Measurements from ENCODE around the gene NUP160. TPM values are rescaled to one million over a fixed set of nuclear protein-coding genes. Genes with fewer than 3 reads are reported as not detected.
"Not testable (repeated sequence)": the region's sequence is repeated elsewhere in the genome, so short reads cannot be mapped to it uniquely, and the experiment has no call there.

Gene NUP160
- total RNA-seq, 2 experiments from 2014 or later: 60.0 to 64.6 TPM

DNA sequence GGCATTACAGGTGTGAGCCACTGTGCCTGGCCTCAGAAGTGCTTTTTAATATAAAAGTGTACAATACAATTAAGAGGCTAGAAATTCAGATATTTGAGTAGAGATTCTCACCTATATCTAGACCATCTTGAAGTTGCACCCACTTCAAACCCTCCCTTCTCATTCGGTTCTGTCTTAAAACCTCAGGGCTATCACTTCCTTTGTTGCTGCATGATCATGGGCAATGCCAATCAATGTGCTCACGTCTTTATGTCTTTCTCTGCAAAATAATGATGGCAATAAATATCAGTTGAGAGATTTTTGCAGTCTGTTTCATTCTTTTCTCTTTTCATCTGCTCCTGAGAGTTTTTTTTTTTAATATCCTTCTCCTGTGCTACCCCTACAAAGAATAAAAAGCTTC, 9.3 kb upstream of the NUP160 start:
- no peaks in the 10 kb centered on the region for H3K36me3 Mint-ChIP-seq
- CTCF ChIA-PET: interaction anchor here (1.0 kb wide), 1 partner anchor 446 kb away, joined by 3 read pairs; no protein-coding TSS in a partner anchor
- H3K27ac Mint-ChIP-seq: no peak overlapping the region
- DNase-seq (no peak), ATAC-seq (no peak)
- H3K4me3 Mint-ChIP-seq: no peak overlapping the region
- no peaks in the 10 kb centered on the region for H3K9me3 Mint-ChIP-seq (ENCODE audit: low read depth)
- H3K4me1 Mint-ChIP-seq: peaks cover 10% of the 10 kb centered on the region
- H3K27me3 Mint-ChIP-seq: no peaks in the 10 kb centered on the region

DNA sequence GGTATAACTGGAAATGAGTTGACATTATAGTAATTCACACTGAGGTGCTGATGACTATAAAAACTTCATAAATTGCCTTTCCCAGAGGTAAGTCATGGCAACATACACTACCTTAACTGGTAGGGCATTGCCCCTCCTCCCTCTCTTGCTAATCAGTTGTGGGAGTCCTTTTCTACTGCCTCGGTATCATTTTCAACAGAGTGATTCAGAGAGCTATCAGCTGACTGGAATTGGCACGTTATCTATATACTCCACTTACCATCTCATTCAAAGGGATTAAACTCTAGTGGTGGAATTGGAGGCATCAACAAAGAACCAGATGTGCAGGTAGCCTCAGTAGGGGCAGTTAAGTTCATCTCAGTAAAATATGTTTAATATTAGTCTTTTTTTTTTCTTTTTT, 8.0 kb upstream of the NUP160 start:
- Mint-ChIP-seq H3K9me3 (ENCODE audit: low read depth) (no peaks in the 10 kb centered on the region), H3K4me3 (no peak overlapping the region), H3K4me1 (peaks cover 12% of the 10 kb centered on the region), H3K27me3 (no peaks in the 10 kb centered on the region), H3K27ac (no peak overlapping the region), H3K36me3 (no peaks in the 10 kb centered on the region)
- no peak for ATAC-seq
- no peak for DNase-seq
- CTCF ChIA-PET: interaction anchor here (0.7 to 1.2 kb wide), 3 partner anchors 21 to 142 kb away, joined by 3 to 4 read pairs (median 3); no protein-coding TSS in a partner anchor

DNA sequence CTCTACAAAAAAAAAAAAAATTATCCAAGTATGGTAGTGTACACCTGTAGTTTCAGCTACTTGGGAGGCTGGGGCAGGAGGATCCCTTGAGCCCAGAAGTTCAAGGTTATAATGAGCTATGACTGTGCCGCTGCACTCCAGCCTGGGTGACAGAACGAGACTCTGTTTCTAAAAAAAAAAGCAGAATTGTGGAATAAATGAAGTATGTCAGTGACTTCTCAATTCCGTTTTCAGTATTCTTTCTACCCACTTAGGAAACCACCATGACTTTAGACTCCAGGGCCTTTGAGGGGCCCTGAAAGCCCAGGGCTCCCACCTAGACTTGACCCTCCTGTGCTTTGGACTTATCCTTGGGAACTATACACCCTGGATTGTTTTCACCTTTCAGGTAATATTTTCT, 6.5 kb upstream of the NUP160 start:
- ATAC-seq: no peak
- Mint-ChIP-seq H3K4me1 (peaks cover 25% of the 10 kb centered on the region), H3K4me3 (no peak overlapping the region), H3K36me3 (no peaks in the 10 kb centered on the region), H3K9me3 (ENCODE audit: low read depth) (no peaks in the 10 kb centered on the region), H3K27ac (no peak overlapping the region), H3K27me3 (no peaks in the 10 kb centered on the region)
- no peak for DNase-seq
- CTCF ChIA-PET: interaction anchor here (1.0 to 2.8 kb wide), 4 partner anchors 11 to 254 kb away, joined by 3 to 8 read pairs (median 4); no protein-coding TSS in a partner anchor

DNA sequence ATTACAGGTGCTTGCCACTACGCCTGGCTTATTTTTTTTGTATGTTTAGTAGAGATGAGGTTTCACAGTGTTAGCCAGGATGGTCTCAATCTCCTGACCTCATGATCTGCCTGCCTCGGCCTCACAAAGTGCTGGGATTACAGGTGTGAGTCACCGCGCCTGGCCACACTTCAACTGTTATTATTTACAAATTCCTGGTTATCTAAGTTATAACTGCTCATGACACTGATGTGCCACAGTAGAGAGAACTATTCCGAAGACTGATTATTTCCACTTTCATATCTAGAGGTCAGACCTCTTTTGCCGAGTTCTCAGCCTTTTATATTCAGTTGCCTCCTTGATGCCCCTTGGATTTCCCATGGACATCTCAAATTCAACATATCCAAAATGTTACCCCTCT, 3.9 kb upstream of the NUP160 start:
- no peak for ATAC-seq
- Mint-ChIP-seq H3K4me3 (no peak overlapping the region), H3K36me3 (peaks cover 1% of the 10 kb centered on the region), H3K4me1 (peaks cover 34% of the 10 kb centered on the region), H3K27ac (no peak overlapping the region), H3K9me3 (ENCODE audit: low read depth) (no peaks in the 10 kb centered on the region), H3K27me3 (no peaks in the 10 kb centered on the region)
- DNase-seq: no peak
- CTCF ChIA-PET: no interaction called here

DNA sequence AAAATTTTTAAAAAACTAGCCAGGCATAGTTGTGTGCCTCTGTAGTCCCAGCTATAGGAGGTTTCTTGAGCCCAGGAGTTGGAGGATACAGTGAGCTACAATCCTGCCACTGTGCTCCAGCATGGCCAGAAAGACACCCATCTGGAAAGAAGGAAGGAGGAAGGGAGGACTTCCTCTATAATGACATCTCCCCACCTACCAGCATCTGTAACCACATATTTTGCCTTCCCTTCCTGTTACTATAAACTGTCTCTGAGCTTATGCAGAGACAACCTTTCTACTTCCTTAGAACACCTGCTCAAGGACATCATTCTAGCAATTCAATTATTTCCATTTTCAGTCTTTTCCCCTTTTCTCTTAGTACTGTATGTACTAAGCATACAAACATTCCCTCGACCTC, 2.2 kb upstream of the NUP160 start:
- peak overlapping the region; percentile 71 for H3K27ac Mint-ChIP-seq
- H3K9me3 Mint-ChIP-seq (ENCODE audit: low read depth): no peaks in the 10 kb centered on the region
- H3K4me3 Mint-ChIP-seq: peak overlapping the region; percentile 19
- H3K36me3 Mint-ChIP-seq: peaks cover 11% of the 10 kb centered on the region
- ATAC-seq: no peak
- peaks cover 47% of the 10 kb centered on the region for H3K4me1 Mint-ChIP-seq
- CTCF ChIA-PET: interaction anchor here (0.7 to 1.2 kb wide), 4 partner anchors 10 to 579 kb away, joined by 3 to 4 read pairs (median 4); no protein-coding TSS in a partner anchor
- DNase-seq: no peak
- no peaks in the 10 kb centered on the region for H3K27me3 Mint-ChIP-seq

DNA sequence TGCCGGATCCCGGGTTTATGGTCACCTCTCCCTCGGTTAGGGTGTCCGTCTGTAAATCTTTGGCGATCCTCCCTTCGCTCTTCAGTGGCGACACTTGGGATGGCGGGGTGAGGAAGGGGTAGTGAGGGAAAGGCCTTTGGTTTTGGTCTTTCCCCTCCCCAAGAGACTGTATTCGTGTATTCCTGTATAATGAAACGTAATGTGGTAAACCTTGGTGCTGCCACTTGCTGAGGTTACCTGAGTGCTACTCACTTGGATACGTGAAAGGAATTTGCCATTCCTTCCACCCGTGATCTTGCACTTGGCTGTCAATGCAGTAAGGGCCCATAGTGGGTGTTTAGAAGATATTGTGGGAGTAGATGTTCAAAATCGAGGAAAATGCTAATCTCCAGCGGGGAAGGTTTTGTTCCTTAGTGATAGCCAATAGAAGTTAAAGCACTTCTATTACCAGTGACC, 578 bp upstream of the NUP160 start:
- H3K27ac Mint-ChIP-seq: peak overlapping the region; percentile 97
- H3K4me3 Mint-ChIP-seq: peak overlapping the region; percentile 98
- DNase-seq (no peak), ATAC-seq (no peak)
- H3K4me1 Mint-ChIP-seq: peaks cover 48% of the 10 kb centered on the region
- no peaks in the 10 kb centered on the region for H3K9me3 Mint-ChIP-seq (ENCODE audit: low read depth)
- H3K36me3 Mint-ChIP-seq: peaks cover 13% of the 10 kb centered on the region
- CTCF ChIA-PET: interaction anchor here (1.0 to 1.1 kb wide), 3 partner anchors 81 to 259 kb away, joined by 3 to 5 read pairs (median 4); no protein-coding TSS in a partner anchor
- no peaks in the 10 kb centered on the region for H3K27me3 Mint-ChIP-seq

DNA sequence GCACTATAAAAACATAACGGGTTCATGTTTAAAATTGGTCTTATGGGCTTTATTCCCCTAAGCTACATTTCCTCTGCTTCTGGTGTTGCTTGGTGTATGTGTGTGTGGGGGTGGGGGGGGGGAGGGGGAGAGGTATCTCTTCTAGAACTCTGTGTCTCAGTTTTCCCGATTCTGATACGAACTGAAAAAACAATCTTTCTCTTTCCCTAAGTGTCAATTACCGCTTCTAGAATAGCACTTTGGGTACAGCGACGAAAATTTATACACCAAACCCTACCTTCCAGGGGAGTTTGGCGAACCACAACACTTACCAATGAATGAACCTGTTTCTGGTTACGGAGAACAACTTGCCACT, 636 bp downstream of the NUP160 start:
- no peak for ATAC-seq
- H3K36me3 Mint-ChIP-seq: peaks cover 13% of the 10 kb centered on the region
- CTCF ChIA-PET: interaction anchor here (0.6 to 1.3 kb wide), 4 partner anchors 51 to 260 kb away, joined by 3 to 5 read pairs (median 4); partner anchors contain the start of gene AGBL2

DNA sequence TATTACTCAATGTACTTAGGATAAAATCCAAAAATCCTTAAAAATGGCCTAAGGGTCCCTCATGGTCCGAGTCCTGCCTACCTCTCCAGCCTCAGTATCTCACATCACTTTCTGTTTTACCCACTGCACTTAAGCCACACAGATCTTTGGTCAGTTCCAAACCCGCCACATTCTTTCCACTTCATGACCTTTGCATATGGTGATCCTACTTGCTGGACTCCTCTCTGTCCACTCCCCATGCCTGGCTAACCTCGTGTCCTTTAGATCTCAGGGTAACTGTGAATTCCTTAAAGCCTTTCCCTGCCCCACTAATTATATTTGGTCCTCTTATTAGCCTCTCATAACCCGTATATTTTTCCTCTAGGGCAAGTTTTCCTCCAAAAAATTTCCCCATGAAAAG, 1.2 kb downstream of the NUP160 start:
- CTCF ChIA-PET: interaction anchor here (0.6 to 1.3 kb wide), 2 partner anchors 51 to 132 kb away, joined by 3 to 4 read pairs; partner anchors contain the start of gene AGBL2
- no peaks in the 10 kb centered on the region for H3K9me3 Mint-ChIP-seq (ENCODE audit: low read depth)
- H3K27me3 Mint-ChIP-seq: no peaks in the 10 kb centered on the region
- peaks cover 46% of the 10 kb centered on the region for H3K4me1 Mint-ChIP-seq
- no peak for DNase-seq
- peak overlapping the region; percentile 97 for H3K27ac Mint-ChIP-seq
- peaks cover 13% of the 10 kb centered on the region for H3K36me3 Mint-ChIP-seq
- H3K4me3 Mint-ChIP-seq: peak overlapping the region; percentile 98
- no peak for ATAC-seq

More for the DNA sequence above, 636 bp downstream of the NUP160 start:
- Mint-ChIP-seq H3K4me3 (peak overlapping the region; percentile 98), H3K9me3 (ENCODE audit: low read depth) (no peaks in the 10 kb centered on the region), H3K4me1 (peaks cover 46% of the 10 kb centered on the region), H3K27me3 (no peaks in the 10 kb centered on the region), H3K27ac (peak overlapping the region; percentile 97)
- DNase-seq: no peak

DNA sequence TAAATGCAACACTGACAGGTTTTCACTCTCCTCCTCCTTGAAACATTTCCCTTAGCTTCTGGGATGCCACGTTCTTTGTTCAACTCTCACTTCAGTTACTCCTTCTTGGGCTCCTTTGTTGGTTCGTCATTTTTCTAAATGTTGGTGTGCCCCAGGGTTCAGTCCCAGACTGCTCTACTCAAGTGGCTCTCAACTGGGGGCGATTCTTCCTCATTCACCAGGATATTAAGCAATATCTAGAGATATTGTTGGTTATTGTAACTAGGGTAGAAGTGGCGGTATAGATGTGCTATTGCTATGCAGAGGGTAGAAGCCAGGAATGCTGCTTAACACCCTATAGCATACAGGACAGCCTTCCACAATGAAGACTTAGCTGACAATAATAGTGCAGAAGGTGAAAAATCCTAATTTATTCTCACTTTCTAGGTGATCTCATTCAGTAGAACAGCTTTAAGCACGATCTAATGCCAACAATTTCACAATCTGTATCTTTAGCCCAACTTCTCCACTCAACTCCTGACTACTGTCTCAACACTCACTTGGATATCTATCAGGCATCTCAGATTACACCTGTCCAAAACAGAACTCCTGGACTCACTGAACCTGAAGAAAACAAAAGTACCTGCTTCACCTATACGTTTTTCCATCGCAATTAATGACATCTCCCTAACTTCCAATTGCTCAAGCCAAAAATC, 4.6 kb downstream of the NUP160 start:
- H3K4me3 Mint-ChIP-seq: no peak overlapping the region
- peaks cover 22% of the 10 kb centered on the region for H3K4me1 Mint-ChIP-seq
- DNase-seq (no peak), ATAC-seq (no peak)
- no peak overlapping the region for H3K27ac Mint-ChIP-seq
- peaks cover 24% of the 10 kb centered on the region for H3K36me3 Mint-ChIP-seq
- H3K27me3 Mint-ChIP-seq: no peaks in the 10 kb centered on the region
- no peaks in the 10 kb centered on the region for H3K9me3 Mint-ChIP-seq (ENCODE audit: low read depth)
- CTCF ChIA-PET: no interaction called here

DNA sequence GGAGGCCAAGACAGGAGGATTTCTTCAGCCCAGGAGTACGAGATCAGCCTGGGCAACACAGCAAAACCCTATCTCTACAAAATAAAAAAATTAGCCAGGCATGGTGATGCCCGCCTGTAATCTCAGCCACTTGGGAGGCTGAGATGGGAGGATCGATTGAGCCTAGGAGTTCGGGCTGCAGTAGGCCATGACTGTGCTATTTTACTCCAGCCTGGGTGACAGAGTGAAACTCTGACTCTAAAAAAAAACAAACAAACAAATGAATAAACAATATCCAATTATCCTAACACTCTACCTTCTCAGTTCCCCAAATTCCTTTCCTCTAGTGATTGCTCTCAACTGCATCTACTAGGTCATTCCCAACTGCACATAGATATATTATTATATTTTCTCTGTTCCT, 5.4 kb downstream of the NUP160 start:
- CTCF ChIA-PET: no interaction called here

DNA sequence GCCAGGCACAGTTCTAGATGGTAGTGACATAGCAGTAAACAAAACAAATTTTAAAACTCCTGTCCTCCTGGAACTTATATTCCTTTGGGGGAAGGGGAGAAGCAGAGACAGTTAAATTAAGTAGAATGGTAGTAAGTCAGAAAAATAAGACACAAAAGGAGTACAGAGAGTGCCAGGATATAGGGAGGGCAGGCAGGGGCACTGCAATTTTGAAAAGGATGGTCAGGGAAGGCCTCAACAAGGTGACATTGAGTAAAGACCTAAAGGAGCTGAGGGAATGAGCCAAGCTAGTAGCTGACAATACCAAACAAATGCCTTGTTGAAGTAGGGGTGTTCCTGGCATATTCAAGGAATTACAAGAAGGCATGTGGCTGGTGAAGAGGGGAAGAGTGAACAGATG, 10.2 kb downstream of the NUP160 start:
- CTCF ChIA-PET: no interaction called here
- no peaks in the 10 kb centered on the region for H3K4me1 Mint-ChIP-seq
- peaks cover 44% of the 10 kb centered on the region for H3K36me3 Mint-ChIP-seq
- H3K27ac Mint-ChIP-seq: no peak overlapping the region
- no peak overlapping the region for H3K4me3 Mint-ChIP-seq
- no peaks in the 10 kb centered on the region for H3K27me3 Mint-ChIP-seq
- no peaks in the 10 kb centered on the region for H3K9me3 Mint-ChIP-seq (ENCODE audit: low read depth)
- ATAC-seq: no peak
- DNase-seq: no peak

More for the DNA sequence above, 5.4 kb downstream of the NUP160 start:
- Mint-ChIP-seq H3K27ac (no peak overlapping the region), H3K9me3 (ENCODE audit: low read depth) (no peaks in the 10 kb centered on the region), H3K4me1 (peaks cover 21% of the 10 kb centered on the region), H3K4me3 (no peak overlapping the region), H3K36me3 (peaks cover 30% of the 10 kb centered on the region), H3K27me3 (no peaks in the 10 kb centered on the region)
- no peak for DNase-seq
- no peak for ATAC-seq

DNA sequence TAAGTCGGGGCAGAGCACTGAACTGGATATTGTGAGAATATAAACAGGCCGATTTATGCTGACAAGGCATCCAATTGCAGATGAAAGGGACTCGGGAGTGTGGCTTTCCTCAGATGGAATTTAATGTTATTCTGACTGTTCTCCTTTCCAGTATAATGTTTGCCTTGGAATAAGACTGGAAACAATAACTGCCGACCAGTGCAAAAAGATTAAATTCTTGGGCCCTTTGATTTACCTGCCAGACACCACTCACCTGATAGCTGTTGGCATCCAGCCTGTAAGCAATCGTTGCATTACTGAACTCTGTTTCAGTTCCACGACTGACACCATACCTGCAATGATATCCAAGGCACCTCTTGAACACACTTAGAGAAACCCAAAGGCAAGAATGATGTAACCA, 10.9 kb downstream of the NUP160 start:
- no peaks in the 10 kb centered on the region for H3K27me3 Mint-ChIP-seq
- peaks cover 50% of the 10 kb centered on the region for H3K36me3 Mint-ChIP-seq
- CTCF ChIA-PET: no interaction called here
- H3K9me3 Mint-ChIP-seq (ENCODE audit: low read depth): no peaks in the 10 kb centered on the region
- H3K4me1 Mint-ChIP-seq: no peaks in the 10 kb centered on the region
- H3K4me3 Mint-ChIP-seq: no peak overlapping the region
- H3K27ac Mint-ChIP-seq: no peak overlapping the region
- no peak for ATAC-seq
- no peak for DNase-seq

DNA sequence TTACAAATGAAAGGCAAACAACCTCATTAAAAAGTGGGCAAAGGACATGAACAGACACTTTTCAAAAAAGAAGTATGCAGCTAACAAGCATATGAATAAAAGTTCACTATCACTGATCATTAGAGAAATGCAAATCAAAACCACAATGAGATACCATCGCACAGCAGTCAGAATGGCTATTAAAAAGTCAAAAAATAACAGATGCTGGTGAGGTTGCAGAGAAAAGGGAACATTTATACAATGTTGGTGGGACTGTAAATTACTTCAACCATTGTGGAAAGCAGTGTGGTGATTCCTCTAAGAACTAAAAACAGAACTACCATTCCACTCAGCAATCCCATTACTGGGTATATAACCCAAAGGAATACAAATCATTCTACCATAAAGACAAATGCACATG, 18.1 kb downstream of the NUP160 start:
- Mint-ChIP-seq H3K4me1 (peaks cover 15% of the 10 kb centered on the region), H3K36me3 (peaks cover 64% of the 10 kb centered on the region)
- CTCF ChIA-PET; H3K9me3 Mint-ChIP-seq (ENCODE audit: low read depth); H3K27me3 Mint-ChIP-seq; DNase-seq; H3K27ac Mint-ChIP-seq; ATAC-seq; H3K4me3 Mint-ChIP-seq: not testable (repeated sequence)

DNA sequence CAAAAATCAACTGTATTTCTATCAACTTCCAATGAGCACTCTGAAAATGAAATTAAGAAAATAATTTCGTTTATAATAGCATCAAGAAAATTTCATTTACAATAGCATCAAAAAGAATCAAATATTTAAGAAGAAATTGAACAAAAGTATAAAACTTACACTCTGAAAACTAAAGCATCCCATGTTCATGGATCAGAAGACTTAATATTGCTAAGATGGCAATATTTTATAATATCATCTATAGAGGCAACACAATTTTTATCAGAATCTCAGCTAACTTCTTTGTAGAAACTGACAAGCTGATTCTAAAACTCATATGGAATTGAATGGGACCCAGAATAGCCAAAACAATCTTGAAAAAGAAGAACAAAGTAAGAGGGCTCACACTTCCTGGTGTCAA, 19.9 kb downstream of the NUP160 start:
- Mint-ChIP-seq H3K9me3 (ENCODE audit: low read depth) (no peaks in the 10 kb centered on the region), H3K27me3 (no peaks in the 10 kb centered on the region), H3K4me3 (no peak overlapping the region), H3K27ac (no peak overlapping the region), H3K4me1 (peaks cover 15% of the 10 kb centered on the region), H3K36me3 (peaks cover 63% of the 10 kb centered on the region)
- CTCF ChIA-PET: no interaction called here
- ATAC-seq (no peak), DNase-seq (no peak)

All from activated CD8-positive, alpha-beta memory T cell treated with anti-CD3 and anti-CD28 coated beads, Interleukin-2, amount 10 ng/mL, durations not matched to agents 7 days and 5 days (primary cell).